T1000 (cell line): Measurements from ENCODE around the gene PTPN1.

Source experiments
- DNase-seq: peaks from one replicate; lab custom pipeline; 2025; ENCODE audit warnings: mixed read lengths; lab: John Stamatoyannopoulos, UW

PTPN1 gene

GRCh38 chr20:50575865-50576720 lies 65.9 kb downstream of the PTPN1 start:
- DNase-seq, result peak; percentile 50

GRCh38 chr20:50577175-50578018 lies 67.2 kb downstream of the PTPN1 start:
- DNase-seq, result no peak

GRCh38 chr20:50578061-50578777 lies 68.0 kb downstream of the PTPN1 start:
- no peak for DNase-seq

GRCh38 chr20:50578778-50579165 lies 68.6 kb downstream of the PTPN1 start:
- DNase-seq, result no peak

GRCh38 chr20:50579511-50579910 lies 69.3 kb downstream of the PTPN1 start:
- DNase-seq, result no peak

GRCh38 chr20:50580016-50580747 lies 70.0 kb downstream of the PTPN1 start:
- DNase-seq, result peak; percentile 64

GRCh38 chr20:50580842-50581544 lies 70.8 kb downstream of the PTPN1 start:
- no peak for DNase-seq

GRCh38 chr20:50582092-50582491 lies 71.9 kb downstream of the PTPN1 start:
- DNase-seq, result no peak

- no peak for DNase-seq
These were observed 72.5 kb downstream of the PTPN1 start for GRCh38 chr20:50582591-50583234.

GRCh38 chr20:50583442-50584150 lies 73.4 kb downstream of the PTPN1 start:
- DNase-seq, result no peak

- DNase-seq, result no peak
These were observed 74.5 kb downstream of the PTPN1 start for GRCh38 chr20:50584687-50585086.

GRCh38 chr20:50585214-50585613 lies 75.0 kb downstream of the PTPN1 start:
- DNase-seq, result no peak

- DNase-seq, result no peak
These were observed 75.5 kb downstream of the PTPN1 start for GRCh38 chr20:50585678-50586077.

GRCh38 chr20:50586531-50587232 lies 76.5 kb downstream of the PTPN1 start:
- no peak for DNase-seq

GRCh38 chr20:50587291-50587961 lies 77.2 kb downstream of the PTPN1 start:
- DNase-seq, result no peak

GRCh38 chr20:50588034-50588736 lies 78.0 kb downstream of the PTPN1 start:
- DNase-seq, result peak; percentile 63

- no peak for DNase-seq
These were observed 79.6 kb downstream of the PTPN1 start for GRCh38 chr20:50589548-50590347.
